T47D (cell line): Measurements from ENCODE around the gene GLIS2.

Source experiments
- DNase-seq, 2 experiments: peaks; one replicate each; pipeline versions ENCODE4 v3.0.0 to v3.0.0-alpha.2; 2011 to 2012; ENCODE audit warnings: low read depth in 1 of 2, low spot score in 1 of 2
- JUND ChIP-seq: IDR thresholded peaks from 2 replicates; pipeline ENCODE4 v1.6.1; 2012; ENCODE audit warnings: low read depth
- in situ Hi-C: cut with HindIII; loops from 2 replicates; pipeline ENCODE4 v1.10.0; 2016; ENCODE audit warnings: low sequenced_read_pairs, low pct_unique_long_range_greater_than_20kb

GLIS2 gene

GRCh38 chr16:4347010-4347409, 31.1 kb downstream of the GLIS2 start:
- in situ Hi-C loops = no loop called here
- no peak for TF ChIP-seq JUND
- no peak for DNase-seq

- in situ Hi-C loops = no loop called here
- DNase-seq = no peak
- no peak for TF ChIP-seq JUND
Observed at GRCh38 chr16:4347765-4348509, 32.1 kb downstream of the GLIS2 start.

- in situ Hi-C loops = no loop called here
- DNase-seq = no peak
- no peak for TF ChIP-seq JUND
Observed at GRCh38 chr16:4349332-4349731, 33.5 kb downstream of the GLIS2 start.

GRCh38 chr16:4350365-4350786, 34.5 kb downstream of the GLIS2 start:
- in situ Hi-C loops = no loop called here
- no peak for TF ChIP-seq JUND
- no peak for DNase-seq

GRCh38 chr16:4350787-4351659, 35.2 kb downstream of the GLIS2 start, which contains the start of gene PAM16:
Gene PAM16 (minus strand): TSS chr16:4351321. CDS start chr16:4351234, 87 bp downstream.
- no peak for TF ChIP-seq JUND
- in situ Hi-C loops = no loop called here
- peak; percentile 87 to 94 for DNase-seq

- TF ChIP-seq JUND = no peak
- in situ Hi-C loops = no loop called here
- no peak for DNase-seq
Observed at GRCh38 chr16:4351880-4352279, 36.0 kb downstream of the GLIS2 start.

- no peak for TF ChIP-seq JUND
- in situ Hi-C loops = no loop called here
- no peak for DNase-seq
Observed at GRCh38 chr16:4352843-4353242, 37.0 kb downstream of the GLIS2 start.

- DNase-seq = peak in 1 of 2 experiments; percentile 63
- in situ Hi-C loops = no loop called here
- TF ChIP-seq JUND = no peak
Observed at GRCh38 chr16:4353675-4354074, 37.8 kb downstream of the GLIS2 start.

- no peak for TF ChIP-seq JUND
- no peak for DNase-seq
- in situ Hi-C loops = no loop called here
Observed at GRCh38 chr16:4354512-4355409, 38.9 kb downstream of the GLIS2 start.

GRCh38 chr16:4356820-4357219, 41.0 kb downstream of the GLIS2 start:
- in situ Hi-C loops = no loop called here
- no peak for TF ChIP-seq JUND
- no peak for DNase-seq

- no peak for DNase-seq
- in situ Hi-C loops = no loop called here
- TF ChIP-seq JUND = no peak
Observed at GRCh38 chr16:4358236-4358635, 42.4 kb downstream of the GLIS2 start.

- in situ Hi-C loops = no loop called here
- peak; percentile 58 to 60 for DNase-seq
- no peak for TF ChIP-seq JUND
Observed at GRCh38 chr16:4358831-4359561, 43.1 kb downstream of the GLIS2 start.
